Measurements from ENCODE around the gene PAPOLG.
"Not testable (repeated sequence)": the region's sequence is repeated elsewhere in the genome, so short reads cannot be mapped to it uniquely, and the experiment has no call there.

Gene PAPOLG

GRCh38 chr2:60825666-60826065 lies 69.6 kb downstream of the PAPOLG start:
- no peak for DNase-seq

GRCh38 chr2:60826111-60826510 lies 70.0 kb downstream of the PAPOLG start:
- DNase-seq = no peak

- not testable (repeated sequence) for DNase-seq
Observed at GRCh38 chr2:60826860-60827259, 70.8 kb downstream of the PAPOLG start.

GRCh38 chr2:60827369-60827768 lies 71.3 kb downstream of the PAPOLG start:
- DNase-seq = no peak

GRCh38 chr2:60830991-60831390 lies 74.9 kb downstream of the PAPOLG start:
- DNase-seq = no peak

GRCh38 chr2:60831921-60832320 lies 75.9 kb downstream of the PAPOLG start:
- no peak for DNase-seq

GRCh38 chr2:60832621-60833020 lies 76.6 kb downstream of the PAPOLG start:
- no peak for DNase-seq

- DNase-seq = peak; percentile 15
Observed at GRCh38 chr2:60834270-60834717, 78.2 kb downstream of the PAPOLG start.

- DNase-seq = no peak
Observed at GRCh38 chr2:60836491-60836890, 80.4 kb downstream of the PAPOLG start.

GRCh38 chr2:60837123-60837522 lies 81.1 kb downstream of the PAPOLG start:
- DNase-seq = no peak

- DNase-seq = no peak
Observed at GRCh38 chr2:60838481-60838880, 82.4 kb downstream of the PAPOLG start.

GRCh38 chr2:60839126-60839813 lies 83.2 kb downstream of the PAPOLG start:
- DNase-seq = no peak

GRCh38 chr2:60840880-60841279 lies 84.8 kb downstream of the PAPOLG start:
- DNase-seq = peak; percentile 18

GRCh38 chr2:60843006-60843405 lies 86.9 kb downstream of the PAPOLG start:
- DNase-seq = no peak

GRCh38 chr2:60844105-60844504 lies 88.0 kb downstream of the PAPOLG start:
- DNase-seq = no peak

GRCh38 chr2:60847854-60848253 lies 91.8 kb downstream of the PAPOLG start:
- DNase-seq = no peak
